GM18519 (cell line): ENCODE measurements around the gene AK2.
"Not testable (repeated sequence)": the region's sequence is repeated elsewhere in the genome, so short reads cannot be mapped to it uniquely, and the experiment has no call there.

Experiments
- ATAC-seq: cut with Tn5 transposase; IDR thresholded peaks from one replicate; pipeline ENCODE4 v1.9.1; 2021; ENCODE audit warnings: mild to moderate bottlenecking, moderate library complexity; ENCODE audit not compliant: unreplicated experiment, low FRiP score

Gene AK2

GRCh38 chr1:33025180-33025569 lies 11.5 kb downstream of the AK2 start:
- no peak for ATAC-seq

GRCh38 chr1:33024430-33025179 lies 12.1 kb downstream of the AK2 start:
- ATAC-seq, result not testable (repeated sequence)

GRCh38 chr1:33022650-33023200 lies 14.0 kb downstream of the AK2 start:
- ATAC-seq, result no peak

GRCh38 chr1:33021567-33022431 lies 14.9 kb downstream of the AK2 start:
- ATAC-seq, result no peak

GRCh38 chr1:33018112-33018511 lies 18.6 kb downstream of the AK2 start:
- no peak for ATAC-seq

GRCh38 chr1:33017175-33017574 lies 19.5 kb downstream of the AK2 start:
- no peak for ATAC-seq

GRCh38 chr1:33015216-33015615 lies 21.5 kb downstream of the AK2 start:
- no peak for ATAC-seq

GRCh38 chr1:33014464-33015163 lies 22.1 kb downstream of the AK2 start:
- no peak for ATAC-seq

- no peak for ATAC-seq
Observed at GRCh38 chr1:33013791-33014190, 22.9 kb downstream of the AK2 start.

GRCh38 chr1:33012165-33012564 lies 24.5 kb downstream of the AK2 start:
- no peak for ATAC-seq

- no peak for ATAC-seq
Observed at GRCh38 chr1:33010932-33011731, 25.6 kb downstream of the AK2 start.

- no peak for ATAC-seq
Observed at GRCh38 chr1:33009561-33009960, 27.1 kb downstream of the AK2 start.

- ATAC-seq, result no peak
Observed at GRCh38 chr1:33008051-33008914, 28.4 kb downstream of the AK2 start.

GRCh38 chr1:33007190-33008050 lies 29.3 kb downstream of the AK2 start:
- ATAC-seq, result no peak

- no peak for ATAC-seq
Observed at GRCh38 chr1:33005838-33006421, 30.8 kb downstream of the AK2 start.

- no peak for ATAC-seq
Observed at GRCh38 chr1:33005117-33005837, 31.4 kb downstream of the AK2 start.

GRCh38 chr1:33004613-33005012 lies 32.1 kb downstream of the AK2 start:
- ATAC-seq, result no peak
